Mesenchymal stem cell (in vitro differentiated cells and primary cell): Measurements from ENCODE around the gene RRBP1.

Experiments
- DNase-seq: peaks from one replicate; pipeline ENCODE4 v3.0.0-alpha.2; 2013
- H2AFZ ChIP-seq: one replicate; pipeline ENCODE4 v1.6.1; 2013; ENCODE audit warnings: low read depth, mild to moderate bottlenecking, control low read depth, inconsistent platforms, low read length, moderate library complexity
- H2AK5ac ChIP-seq: 2 replicates; pipeline ENCODE4 v1.6.1; 2013; ENCODE audit warnings: low read length, moderate library complexity, mild to moderate bottlenecking, inconsistent platforms; ENCODE audit not compliant: severe bottlenecking
- H2BK120ac ChIP-seq: one replicate; pipeline ENCODE4 v1.6.1; 2013; ENCODE audit warnings: low read depth, mild to moderate bottlenecking, inconsistent platforms, low read length, moderate library complexity
- H2BK12ac ChIP-seq, 2 experiments: one replicate each; pipeline ENCODE4 v1.6.1; 2013; ENCODE audit warnings: inconsistent platforms in 2 of 2, low read length in 2 of 2, mild to moderate bottlenecking in 2 of 2, moderate library complexity in 2 of 2, control low read depth in 1 of 2
- H2BK15ac ChIP-seq: one replicate; pipeline ENCODE4 v1.6.1; 2013; ENCODE audit warnings: mild to moderate bottlenecking, low read depth, inconsistent platforms; ENCODE audit not compliant: poor library complexity, severe bottlenecking
- H2BK5ac ChIP-seq: 2 replicates; pipeline ENCODE4 v1.6.1; 2013; ENCODE audit warnings: low read depth, mild to moderate bottlenecking, low read length, control low read depth, inconsistent platforms; ENCODE audit not compliant: poor library complexity, severe bottlenecking
- H3K14ac ChIP-seq, 2 experiments: one replicate each; pipeline ENCODE4 v1.6.1; 2013; ENCODE audit warnings: inconsistent platforms in 2 of 2, low read length in 2 of 2, control low read depth in 1 of 2, mild to moderate bottlenecking in 1 of 2, moderate library complexity in 1 of 2
- H3K18ac ChIP-seq, 2 experiments: one replicate each; pipeline ENCODE4 v1.6.1; 2013; ENCODE audit warnings: inconsistent platforms in 2 of 2, low read length in 2 of 2, control low read depth in 1 of 2, low read depth in 1 of 2, mild to moderate bottlenecking in 1 of 2
- H3K23ac ChIP-seq, 2 experiments: one replicate each; pipeline ENCODE4 v1.6.1; 2013; ENCODE audit warnings: inconsistent platforms in 2 of 2, low read length in 2 of 2, mild to moderate bottlenecking in 2 of 2, moderate library complexity in 2 of 2, control low read depth in 1 of 2
- H3K27ac ChIP-seq: 2 replicates; pipeline ENCODE4 v1.5.1; 2013; ENCODE audit warnings: mild to moderate bottlenecking, moderate library complexity, low read length, control low read depth, inconsistent platforms; ENCODE audit not compliant: poor library complexity, severe bottlenecking
- H3K27me3 ChIP-seq, 2 experiments: 2 replicates each; pipeline versions ENCODE4 v1.6.1 to v1.7.0; 2013; ENCODE audit warnings: low read length in 2 of 2, mild to moderate bottlenecking in 2 of 2, moderate library complexity in 2 of 2, control low read depth in 1 of 2, inconsistent platforms in 1 of 2; ENCODE audit not compliant: control insufficient read depth in 1 of 2, insufficient read depth in 1 of 2
- H3K36me3 ChIP-seq, 2 experiments: 2 replicates each; pipeline versions ENCODE4 v1.6.1 to v1.7.0; 2013; ENCODE audit warnings: low read length in 2 of 2, control low read depth in 1 of 2, inconsistent platforms in 1 of 2, low read depth in 1 of 2, mild to moderate bottlenecking in 1 of 2; ENCODE audit not compliant: insufficient read depth in 2 of 2, control insufficient read depth in 1 of 2
- H3K4ac ChIP-seq, 2 experiments: one replicate each; pipeline ENCODE4 v1.6.1; 2013; ENCODE audit warnings: inconsistent platforms in 2 of 2, low read length in 2 of 2, mild to moderate bottlenecking in 2 of 2, moderate library complexity in 2 of 2, control low read depth in 1 of 2, low read depth in 1 of 2
- H3K4me1 ChIP-seq: 2 replicates; pipeline ENCODE4 v1.6.1; 2013; ENCODE audit warnings: low read depth, low read length, control low read depth; ENCODE audit not compliant: control insufficient read depth, insufficient read depth
- H3K4me2 ChIP-seq: 2 replicates; pipeline ENCODE4 v1.6.1; 2013; ENCODE audit warnings: low read length, mild to moderate bottlenecking, inconsistent platforms; ENCODE audit not compliant: poor library complexity, severe bottlenecking
- H3K4me3 ChIP-seq, 2 experiments: 2 replicates each; pipeline versions ENCODE4 v1.5.1 to v1.7.0; 2013; ENCODE audit warnings: low read length in 2 of 2, mild to moderate bottlenecking in 2 of 2, control low read depth in 1 of 2, low read depth in 1 of 2; ENCODE audit not compliant: insufficient read depth in 1 of 2
- H3K79me1 ChIP-seq: replicated peaks from 2 replicates; pipeline ENCODE4 v1.6.1; 2013; ENCODE audit warnings: mild to moderate bottlenecking, control low read depth, low read length, inconsistent platforms; ENCODE audit not compliant: poor library complexity, severe bottlenecking
- H3K9ac ChIP-seq: 2 replicates; pipeline ENCODE4 v1.7.0; 2013; ENCODE audit warnings: mild to moderate bottlenecking, low read length, moderate library complexity
- H3K9me3 ChIP-seq: 2 replicates; pipeline ENCODE4 v1.7.0; 2013; ENCODE audit warnings: mild to moderate bottlenecking, low read length; ENCODE audit not compliant: control insufficient read depth
- H4K8ac ChIP-seq: one replicate; pipeline ENCODE4 v1.6.1; 2013; ENCODE audit warnings: inconsistent platforms, mild to moderate bottlenecking, low read length, moderate library complexity
- H4K91ac ChIP-seq: one replicate; pipeline ENCODE4 v1.6.1; 2013; ENCODE audit warnings: mild to moderate bottlenecking, low read length, inconsistent platforms
- WGBS: methylation state at CpG from one replicate; pipeline ENCODE4 v1.1.7; 2013; ENCODE audit warnings: mixed read lengths; 5-methylcytosine and 5-hydroxymethylcytosine counted together

RRBP1 gene

DNA sequence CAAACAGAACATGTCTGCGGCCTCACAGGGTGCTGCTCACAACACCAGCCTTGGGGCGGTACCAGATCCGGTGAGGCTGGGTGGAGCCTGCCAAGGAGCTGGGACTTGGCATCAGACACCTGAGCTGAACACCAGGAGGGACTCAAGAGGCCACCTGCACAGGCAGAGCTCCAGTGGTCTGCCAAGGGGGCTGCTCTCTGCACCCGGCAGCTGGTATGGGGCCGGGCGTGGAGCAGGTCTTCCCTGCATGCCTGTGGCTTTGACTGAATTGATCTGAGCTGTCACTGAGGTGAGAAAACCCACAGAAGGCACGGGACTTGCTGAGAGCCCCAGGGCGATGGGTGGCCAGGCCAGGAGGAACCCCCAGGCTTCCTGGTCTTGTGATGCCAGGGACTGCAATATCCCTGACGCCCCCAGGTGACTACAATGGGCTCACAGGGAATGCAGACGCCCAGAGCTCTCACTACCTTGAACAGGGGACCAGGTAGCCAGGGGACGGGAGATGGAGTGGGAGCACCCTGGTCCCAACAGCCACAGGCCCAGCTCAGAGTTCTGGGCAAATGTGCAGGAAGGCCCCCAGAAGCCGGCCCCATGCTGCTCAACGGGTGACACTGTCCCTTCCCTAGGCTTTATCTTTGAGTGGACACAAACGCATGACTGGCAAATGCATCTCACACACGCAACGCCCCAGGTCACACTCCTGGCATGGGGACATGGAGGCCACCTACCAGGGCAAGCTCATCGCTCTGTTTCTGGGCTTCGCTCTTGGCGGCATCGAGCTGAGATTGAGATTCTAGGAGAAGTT, 64.0 kb downstream of the RRBP1 start:
- Histone ChIP-seq H3K23ac (no peak overlapping the region), H2AK5ac (no peak overlapping the region), H2BK12ac (no peak overlapping the region), H3K36me3 (peaks cover 93 to 99% of the 10 kb centered on the region in 2 experiments), H3K4me3 (no peak overlapping the region), H3K79me1 (peaks cover 56% of the 10 kb centered on the region), H3K9ac (no peak overlapping the region), H3K18ac (no peak overlapping the region), H3K4ac (no peak overlapping the region), H2BK5ac (no peak overlapping the region), H3K27ac (no peak overlapping the region), H2BK120ac (no peak overlapping the region), H3K14ac (no peak overlapping the region), H3K9me3 (no peaks in the 10 kb centered on the region), H3K27me3 (no peaks in the 10 kb centered on the region), H3K4me1 (peaks cover 37% of the 10 kb centered on the region), H4K91ac (no peak overlapping the region), H3K4me2 (no peak overlapping the region), H2AFZ (no peak overlapping the region), H4K8ac (no peak overlapping the region), H2BK15ac (no peak overlapping the region)
- 93% methylated on average over 20 of the region's 20 CpGs for WGBS
- DNase-seq: no peak

DNA sequence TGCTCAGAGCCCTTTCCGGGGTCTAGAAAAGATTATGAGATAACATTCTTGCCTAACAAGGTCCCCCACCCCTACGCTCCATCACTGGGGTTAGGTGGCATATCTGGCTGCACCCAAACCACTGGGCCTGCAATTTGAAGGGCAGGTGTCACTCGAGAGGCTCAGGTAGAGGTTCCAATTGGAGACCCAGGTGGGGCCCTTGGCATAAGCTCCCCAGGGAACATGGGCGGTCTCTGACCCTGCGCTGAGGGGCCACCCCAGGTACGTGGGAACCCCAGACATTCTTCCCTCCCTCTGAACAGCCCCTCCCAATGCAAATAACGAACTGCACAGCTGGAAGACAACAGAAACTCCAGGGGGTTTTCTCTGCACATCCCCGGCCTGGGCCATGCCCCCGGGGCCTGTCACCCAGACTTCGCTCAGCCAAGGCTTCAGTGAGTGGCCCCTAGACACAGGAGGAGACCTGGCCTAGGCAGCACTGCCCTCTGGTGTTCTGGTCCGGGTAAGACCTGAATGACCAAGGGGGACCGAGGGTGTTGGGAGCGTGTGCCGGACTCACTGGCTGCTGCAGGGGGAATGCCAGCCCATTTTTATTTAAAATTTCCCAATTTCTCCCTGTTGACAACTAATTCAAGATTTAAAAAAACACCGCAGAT, 64.7 kb downstream of the RRBP1 start:
- no peak overlapping the region for H2BK5ac ChIP-seq
- H3K79me1 ChIP-seq: peaks cover 53% of the 10 kb centered on the region
- no peaks in the 10 kb centered on the region for H3K9me3 ChIP-seq
- H3K27me3 ChIP-seq: no peaks in the 10 kb centered on the region
- H2BK12ac ChIP-seq: no peak overlapping the region
- H3K14ac ChIP-seq: no peak overlapping the region
- no peak overlapping the region for H4K8ac ChIP-seq
- H3K4ac ChIP-seq: no peak overlapping the region
- whole genome bisulfite sequencing: 83% methylated on average over 15 of the region's 15 CpGs
- peaks cover 91 to 99% of the 10 kb centered on the region in 2 experiments for H3K36me3 ChIP-seq
- no peak overlapping the region for H2BK15ac ChIP-seq
- H3K23ac ChIP-seq: no peak overlapping the region
- H2BK120ac ChIP-seq: no peak overlapping the region
- peak; percentile 46 for DNase-seq
- no peak overlapping the region for H2AK5ac ChIP-seq
- no peak overlapping the region for H3K18ac ChIP-seq
- H3K9ac ChIP-seq: no peak overlapping the region
- H3K4me1 ChIP-seq: peaks cover 44% of the 10 kb centered on the region
- no peak overlapping the region for H3K27ac ChIP-seq
- no peak overlapping the region for H2AFZ ChIP-seq
- no peak overlapping the region for H4K91ac ChIP-seq
- no peak overlapping the region for H3K4me2 ChIP-seq
- H3K4me3 ChIP-seq: no peak overlapping the region

- Histone ChIP-seq H3K4me3 (no peak overlapping the region), H3K4me1 (peaks cover 51% of the 10 kb centered on the region), H2BK15ac (no peak overlapping the region), H3K79me1 (peaks cover 51% of the 10 kb centered on the region), H3K9ac (no peak overlapping the region), H3K4me2 (no peak overlapping the region), H3K36me3 (peaks cover 84 to 97% of the 10 kb centered on the region in 2 experiments), H3K9me3 (no peaks in the 10 kb centered on the region), H3K27me3 (no peaks in the 10 kb centered on the region), H3K14ac (no peak overlapping the region), H3K18ac (no peak overlapping the region), H2AFZ (no peak overlapping the region), H2BK120ac (no peak overlapping the region), H3K23ac (no peak overlapping the region), H4K91ac (no peak overlapping the region), H2BK5ac (no peak overlapping the region), H3K27ac (no peak overlapping the region), H2BK12ac (no peak overlapping the region), H4K8ac (no peak overlapping the region), H2AK5ac (no peak overlapping the region), H3K4ac (no peak overlapping the region)
- no peak for DNase-seq
- WGBS: 92% methylated on average over 20 of the region's 22 CpGs
These were observed 65.4 kb downstream of the RRBP1 start for GRCh38 chr20:17616480-17617211.
